ENCODE data around the gene ESPN.

ESPN gene

GRCh38 chr1:6506210-6507036 lies 81.8 kb downstream of the ESPN start:
- Histone ChIP-seq H3K27ac (ENCODE audit: extremely low read depth, low read depth, low read length) (no peak overlapping the region), H3K4me3 (ENCODE audit: low read depth, low read length) (no peak overlapping the region), H3K36me3 (ENCODE audit: control insufficient read depth in 2 of 2, insufficient read depth in 1 of 2, low read length in 2 of 2) (no peaks in the 10 kb centered on the region), H3K9me3 (ENCODE audit: control insufficient read depth, insufficient read depth, low read depth, low read length) (no peaks in the 10 kb centered on the region), H3K4me1 (ENCODE audit: control insufficient read depth, insufficient read depth, low read length) (no peaks in the 10 kb centered on the region)
- POLR2A ChIA-PET, result no interaction called here
- CTCF ChIA-PET, result interaction anchor here (1.0 to 1.4 kb wide), 2 partner anchors 17 to 36 kb away, joined by 3 to 5 read pairs; no protein-coding TSS in a partner anchor
- TF ChIP-seq ZNF362 (tag by site-specific recombination; IDR thresholded peaks at IDR 0.05), result no peak
- TF ChIP-seq ZNF335 (tag by site-specific recombination; conservative IDR thresholded peaks at IDR 0.05), result 0 out of 2 replicates have a peak, but pooled peaks have one; percentile 26
- TF ChIP-seq GLIS1 (tag by site-specific recombination; IDR thresholded peaks at IDR 0.05), result peak; percentile 74
- TF ChIP-seq ZNF341 (tag by site-specific recombination; IDR thresholded peaks at IDR 0.05; ENCODE audit: low read depth), result no peak
- no peak for TF ChIP-seq ZNF785 (tag by site-specific recombination; IDR thresholded peaks at IDR 0.05)
- no peak for TF ChIP-seq ZNF548 (tag by site-specific recombination; IDR thresholded peaks at IDR 0.05)
- 0 out of 2 replicates have a peak, but pooled peaks have one; percentile 11 for TF ChIP-seq GLIS2 (tag by site-specific recombination; IDR thresholded peaks at IDR 0.05)
- TF ChIP-seq PRDM2 (tag by site-specific recombination; IDR thresholded peaks at IDR 0.05; ENCODE audit: borderline replicate concordance), result no peak
- TF ChIP-seq ZNF366 (tag by site-specific recombination; conservative IDR thresholded peaks at IDR 0.05), result no peak

- H3K4me1 ChIP-seq (ENCODE audit: control insufficient read depth, insufficient read depth, low read length), result no peaks in the 10 kb centered on the region
- POLR2A ChIA-PET, result no interaction called here
- CTCF ChIA-PET, result interaction anchor here (1.0 to 1.4 kb wide), 3 partner anchors 17 to 35 kb away, joined by 3 to 5 read pairs (median 5); no protein-coding TSS in a partner anchor
- H3K36me3 ChIP-seq (ENCODE audit: control insufficient read depth in 2 of 2, insufficient read depth in 1 of 2, low read length in 2 of 2), result no peaks in the 10 kb centered on the region
- H3K4me3 ChIP-seq (ENCODE audit: low read depth, low read length), result no peak overlapping the region
- no peaks in the 10 kb centered on the region for H3K9me3 ChIP-seq (ENCODE audit: control insufficient read depth, insufficient read depth, low read depth, low read length)
- H3K27ac ChIP-seq (ENCODE audit: extremely low read depth, low read depth, low read length), result no peak overlapping the region
- TF ChIP-seq KLF10 (tag by site-specific recombination; IDR thresholded peaks at IDR 0.05), result no peak
- TF ChIP-seq ZNF221 (tag by site-specific recombination; IDR thresholded peaks at IDR 0.05; ENCODE audit: borderline replicate concordance), result no peak
- TF ChIP-seq ZNF792 (tag by site-specific recombination; IDR thresholded peaks at IDR 0.05), result no peak
- TF ChIP-seq INSM2 (tag by site-specific recombination; IDR thresholded peaks at IDR 0.05), result no peak
- no peak for TF ChIP-seq ZNF580 (tag by site-specific recombination; IDR thresholded peaks at IDR 0.05)
- no peak for TF ChIP-seq ZNF549 (tag by site-specific recombination; IDR thresholded peaks at IDR 0.05)
- TF ChIP-seq ZBTB6 (tag by site-specific recombination; IDR thresholded peaks at IDR 0.05), result no peak
- no peak for TF ChIP-seq KLF8 (tag by site-specific recombination; IDR thresholded peaks at IDR 0.05)
- no peak for TF ChIP-seq CTCF (tag by site-specific recombination; IDR thresholded peaks at IDR 0.05)
- TF ChIP-seq ZBTB21 (tag by site-specific recombination; IDR thresholded peaks at IDR 0.05), result no peak
- TF ChIP-seq KLF1 (tag by site-specific recombination; IDR thresholded peaks at IDR 0.05), result no peak
- no peak for TF ChIP-seq OVOL3 (tag by site-specific recombination; IDR thresholded peaks at IDR 0.05)
These were observed 82.5 kb downstream of the ESPN start for GRCh38 chr1:6507037-6507428.
